NCI-H187 treated with DMSO at 0.1 percent for 48 hours (cell line): ENCODE measurements around the gene IGF2BP3.

Experiments used
- DNase-seq: peaks from one replicate; lab custom pipeline; 2025; lab: John Stamatoyannopoulos, UW

Gene IGF2BP3

DNA sequence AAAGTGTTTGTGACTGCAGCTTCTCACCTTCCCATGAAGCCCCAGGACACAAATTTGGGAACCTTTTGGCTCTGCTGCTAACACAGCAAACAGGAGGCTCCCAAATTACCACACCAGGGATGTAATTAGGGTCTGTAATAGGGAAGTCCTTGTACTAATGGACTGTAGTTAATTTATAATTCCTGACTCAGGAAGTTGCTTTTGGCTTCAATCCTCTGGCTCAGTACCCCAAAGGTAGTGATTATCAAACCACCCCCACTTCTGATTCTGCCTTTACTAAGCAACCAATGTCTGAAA is 174.9 kb downstream of the IGF2BP3 start:
- no peak for DNase-seq

GRCh38 chr7:23294549-23295400 is 175.5 kb downstream of the IGF2BP3 start:
- DNase-seq = no peak

DNA sequence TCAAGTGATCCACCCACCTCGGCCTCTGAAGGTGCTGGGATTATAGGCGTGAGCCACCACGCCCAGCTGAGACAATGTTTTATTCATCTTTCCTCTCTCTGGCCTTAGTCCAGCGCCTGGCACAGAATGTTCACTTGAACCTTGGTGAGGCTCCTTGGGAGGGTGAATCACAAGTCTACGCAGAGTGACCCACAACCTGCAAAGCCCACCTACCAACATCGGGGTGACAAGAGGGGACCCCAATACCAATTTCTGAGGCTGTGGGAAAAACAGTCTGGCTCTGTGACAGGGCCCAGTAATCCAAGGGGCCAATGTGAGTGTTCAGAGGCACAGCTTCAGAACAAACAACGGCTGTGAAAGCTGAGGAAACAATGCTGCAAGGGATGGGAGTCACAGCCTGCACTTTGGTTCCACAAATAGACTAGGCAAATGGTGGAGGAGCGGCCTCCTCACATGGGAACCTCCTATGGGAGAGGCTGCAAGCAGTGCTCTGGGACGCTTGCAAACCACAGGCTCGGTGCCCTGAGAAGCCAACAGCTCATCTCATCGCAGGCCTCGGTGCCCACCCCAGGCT is 176.7 kb downstream of the IGF2BP3 start:
- no peak for DNase-seq

- no peak for DNase-seq
These were observed 177.7 kb downstream of the IGF2BP3 start for GRCh38 chr7:23292623-23293022.

DNA sequence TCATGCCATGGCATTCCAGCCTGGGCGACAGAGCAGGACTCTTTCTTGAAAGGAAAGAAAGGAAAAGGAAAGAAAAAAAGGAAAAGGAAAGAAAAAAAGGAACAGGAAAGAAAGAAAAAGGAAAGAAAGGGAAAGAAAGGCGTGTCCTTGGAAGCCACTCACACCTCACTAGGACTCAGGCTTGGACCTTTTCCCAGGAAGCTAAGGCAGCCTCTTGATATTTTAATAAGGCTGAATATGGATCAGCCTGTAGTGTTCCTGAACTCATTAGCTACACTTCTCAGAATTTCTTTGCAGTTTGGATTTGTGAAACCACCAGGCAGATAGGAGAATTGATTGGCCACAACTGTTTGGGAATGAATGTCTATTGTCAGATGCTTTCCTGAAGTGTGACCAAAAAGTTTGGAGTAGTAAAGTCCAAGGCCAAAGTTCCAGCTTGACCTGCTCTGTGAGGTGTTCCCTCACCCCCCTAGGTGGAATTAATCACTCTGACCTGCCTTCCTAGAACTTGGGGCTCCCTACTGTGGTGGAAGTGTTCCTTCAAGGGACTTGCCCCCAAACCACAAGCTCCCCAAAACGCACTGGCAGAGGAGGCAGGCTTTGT is 178.2 kb downstream of the IGF2BP3 start:
- no peak for DNase-seq

DNA sequence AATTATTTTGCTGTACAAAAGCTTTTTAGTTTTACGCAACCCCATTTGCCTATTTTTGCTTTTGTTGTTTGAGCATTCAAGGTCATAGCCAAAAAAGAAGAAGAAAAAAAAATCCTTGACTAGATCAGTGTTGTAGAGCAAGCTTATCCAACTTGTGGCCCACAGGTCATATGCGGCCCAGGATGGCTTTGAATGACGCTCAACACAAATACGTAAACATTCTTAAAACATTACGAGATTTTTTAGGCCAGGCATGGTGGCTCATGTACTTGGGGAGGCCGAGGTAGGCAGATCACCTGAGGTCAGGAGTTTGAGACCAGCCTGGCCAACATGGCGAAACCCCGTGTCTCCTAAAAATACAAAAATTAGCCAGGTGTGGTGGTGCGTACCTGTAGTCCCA is 179.3 kb downstream of the IGF2BP3 start:
- DNase-seq = no peak

DNA sequence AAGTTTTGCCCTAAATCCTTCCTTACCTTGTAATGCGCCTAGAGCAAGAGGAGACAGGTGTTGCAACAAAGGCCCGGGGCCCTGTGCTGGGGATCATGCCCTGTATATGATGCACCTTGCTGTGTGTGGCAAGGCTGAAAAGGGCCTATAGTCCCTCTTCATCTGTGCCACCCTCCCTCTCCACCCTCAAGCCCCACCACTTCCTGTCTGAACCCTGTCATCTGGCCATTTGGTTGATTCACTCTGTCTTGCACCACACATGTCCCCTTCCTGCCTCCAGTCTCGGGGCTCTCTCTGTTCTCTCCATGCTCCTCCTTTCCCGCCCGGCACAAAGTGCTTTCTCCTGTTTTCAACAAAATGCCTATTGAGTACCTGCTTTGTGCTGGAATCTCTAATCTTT is 182.7 kb downstream of the IGF2BP3 start:
- no peak for DNase-seq

DNA sequence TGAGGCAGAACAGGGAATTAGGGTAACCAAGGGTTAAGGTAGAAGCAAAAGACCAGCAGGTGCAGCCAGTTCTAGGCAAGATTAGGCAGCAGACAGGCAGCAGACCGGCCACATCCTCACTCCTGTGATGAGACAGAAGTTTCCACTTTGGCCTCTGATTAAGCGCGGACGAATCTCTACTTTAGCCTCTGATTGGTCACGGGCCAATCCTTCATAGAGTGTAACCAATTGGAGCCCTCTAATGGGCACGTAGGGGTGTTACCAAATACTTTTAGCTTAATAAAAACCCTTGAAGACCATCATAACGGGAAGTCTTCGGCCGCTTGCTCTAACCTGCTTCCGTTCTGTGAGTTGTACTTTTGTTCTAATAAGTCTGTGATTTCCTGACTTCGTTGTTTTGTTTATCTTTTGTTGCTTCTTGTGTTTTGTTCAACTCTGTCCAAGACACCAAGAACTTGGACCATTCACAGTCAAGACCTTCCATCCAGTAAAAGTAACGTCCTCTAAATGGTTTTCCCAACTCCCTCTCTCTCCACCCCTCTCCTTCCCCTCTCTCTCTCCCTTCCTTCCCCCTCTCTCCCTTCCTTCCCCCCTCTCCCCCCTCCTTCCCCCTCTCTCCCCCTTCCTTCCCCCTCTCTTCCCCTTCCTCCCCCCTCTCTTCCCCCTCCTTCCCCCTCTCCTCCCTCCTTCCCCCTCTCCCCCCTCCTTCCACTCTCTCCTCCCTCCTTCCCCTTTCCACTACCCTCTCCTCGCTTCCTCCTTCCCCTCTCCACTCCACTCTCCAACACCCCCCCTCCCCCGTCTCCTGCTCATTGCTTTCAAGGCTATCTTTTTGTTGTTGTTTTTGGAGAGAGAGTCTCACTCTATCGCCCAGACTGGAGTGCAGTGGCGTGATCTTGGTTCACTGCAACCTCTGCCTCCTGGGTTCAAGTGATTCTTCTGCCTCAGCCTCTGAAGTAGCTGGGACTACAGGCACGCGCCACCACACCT is 184.3 kb downstream of the IGF2BP3 start:
- no peak for DNase-seq

- no peak for DNase-seq
These were observed 185.4 kb downstream of the IGF2BP3 start for GRCh38 chr7:23284871-23285270.

DNA sequence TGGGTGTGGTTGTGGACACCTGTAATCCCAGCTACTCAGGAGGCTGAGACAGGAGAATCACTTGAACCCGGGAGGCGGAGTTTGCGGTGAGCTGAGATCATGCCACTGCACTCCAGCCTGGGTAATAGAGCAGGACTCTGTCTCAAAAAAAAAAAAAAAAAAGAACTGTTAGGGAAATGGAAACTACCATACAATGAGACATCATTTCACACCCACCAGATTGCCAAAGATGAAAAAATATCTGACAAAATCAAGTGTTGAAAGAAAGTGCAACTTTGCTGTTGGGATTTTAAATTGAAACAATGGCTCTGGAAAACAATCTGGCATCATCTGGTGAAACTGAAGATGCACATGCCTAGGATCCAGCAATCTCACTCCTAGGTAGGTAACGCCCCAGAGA is 187.2 kb downstream of the IGF2BP3 start:
- DNase-seq = no peak

GRCh38 chr7:23279819-23280525 is 190.3 kb downstream of the IGF2BP3 start:
- no peak for DNase-seq

DNA sequence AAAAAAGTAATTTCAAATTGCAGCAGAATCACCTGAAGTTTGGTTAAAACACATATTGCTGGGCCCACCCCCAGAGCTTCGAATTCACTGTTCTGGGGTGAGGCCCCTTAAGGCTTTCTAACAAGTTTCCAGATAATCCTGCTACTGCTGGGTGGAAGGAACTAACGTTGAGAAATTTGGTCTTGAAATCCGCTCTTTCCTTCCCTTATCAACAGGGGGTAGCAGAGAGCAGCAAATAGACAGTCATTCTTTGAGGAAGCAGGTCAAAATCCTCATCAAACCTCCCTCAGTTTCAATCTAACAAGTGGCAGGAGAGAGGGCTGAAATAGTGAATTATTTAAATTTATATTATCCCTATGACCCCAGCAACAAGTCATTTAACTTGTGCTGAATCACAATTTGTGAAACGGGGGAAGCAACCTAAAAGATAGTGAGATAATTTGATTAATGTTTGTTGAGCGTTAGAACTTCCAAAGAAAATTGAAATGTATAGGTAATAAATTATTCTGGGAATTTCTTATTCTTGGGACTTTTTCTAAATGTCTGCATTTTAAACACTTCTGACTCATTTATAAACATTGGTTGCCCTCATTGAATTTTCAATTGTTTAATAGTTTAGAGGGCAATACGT is 192.8 kb downstream of the IGF2BP3 start:
- DNase-seq = no peak

DNA sequence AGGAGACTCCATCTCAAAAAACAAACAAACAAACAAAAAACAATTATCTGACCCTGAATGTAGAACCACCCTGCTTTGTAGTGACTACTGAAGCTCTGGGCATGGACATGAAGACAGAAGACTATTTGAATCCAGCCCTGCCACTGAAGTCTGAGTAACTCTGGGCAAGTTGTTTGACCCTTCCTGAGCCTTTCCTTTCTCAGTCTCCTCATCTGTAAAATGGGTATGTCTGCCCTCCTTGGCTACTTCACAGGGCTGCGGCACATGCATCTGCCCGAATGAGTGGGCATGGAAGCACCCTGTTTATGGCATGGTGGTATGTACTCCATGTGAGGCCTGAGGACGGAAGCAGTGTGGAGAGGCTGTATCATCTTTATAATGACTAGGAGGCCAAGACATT is 193.3 kb downstream of the IGF2BP3 start:
- DNase-seq = no peak

GRCh38 chr7:23276376-23276775 is 193.9 kb downstream of the IGF2BP3 start:
- DNase-seq = no peak

DNA sequence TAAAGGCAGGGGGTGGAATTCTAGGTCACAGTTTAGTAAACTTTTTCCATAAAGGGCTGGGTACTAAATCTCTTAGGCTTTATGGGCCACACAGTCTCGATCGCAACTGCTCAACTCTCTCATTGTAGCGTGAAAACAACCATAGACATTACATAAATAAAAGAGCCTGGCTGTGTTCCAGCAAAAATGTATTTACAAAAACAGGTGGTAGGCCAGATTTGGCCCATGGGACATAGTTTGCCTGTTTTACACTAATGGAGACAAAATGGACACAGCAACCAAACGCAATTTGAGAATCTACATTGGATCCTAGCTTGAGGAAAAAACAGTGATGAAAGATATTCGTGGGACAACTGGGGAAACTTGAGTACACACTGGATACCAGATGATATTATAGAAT is 194.4 kb downstream of the IGF2BP3 start:
- DNase-seq = peak; percentile 16

DNA sequence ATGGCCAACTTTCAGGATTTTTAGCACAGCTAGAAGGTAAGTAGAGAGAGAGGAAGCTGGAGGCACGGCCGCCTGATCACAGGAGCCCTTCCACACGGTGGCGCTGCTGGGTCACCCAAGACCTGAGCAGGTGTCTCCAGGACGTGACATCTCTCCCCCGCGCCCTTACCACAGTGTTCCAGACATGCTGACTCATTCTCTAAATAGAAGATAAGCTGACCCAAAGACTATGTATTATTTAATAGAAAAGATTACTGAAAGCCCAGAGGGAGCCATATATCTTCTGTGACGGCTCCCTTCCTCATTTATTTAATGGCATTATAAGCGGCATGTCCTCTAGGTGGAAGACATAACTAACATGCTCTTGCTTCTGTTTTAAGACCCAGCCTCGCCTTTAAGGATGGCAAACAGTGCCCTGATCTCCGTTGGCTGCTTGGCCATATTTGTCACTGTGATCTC is 197.1 kb downstream of the IGF2BP3 start:
- DNase-seq = peak; percentile 76

DNA sequence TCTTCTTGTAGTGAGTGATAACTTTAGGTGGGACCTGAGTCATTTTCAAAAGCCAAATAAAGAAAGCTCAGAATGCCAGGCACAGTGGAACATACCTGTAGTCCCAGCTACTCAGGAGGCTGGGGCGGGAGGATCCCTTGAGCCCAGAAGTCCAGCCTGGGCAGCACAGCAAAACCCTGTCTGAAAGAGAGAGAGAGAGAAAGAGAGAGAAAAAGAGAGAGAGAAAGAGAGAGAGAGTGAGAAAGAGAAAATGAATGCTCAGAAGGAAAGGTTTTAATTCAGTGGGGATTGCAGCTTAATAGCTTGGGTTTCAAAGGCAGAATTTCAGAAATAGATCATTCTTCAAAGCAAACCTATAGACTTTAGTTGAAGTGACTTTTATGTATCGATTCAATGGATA is 198.0 kb downstream of the IGF2BP3 start:
- no peak for DNase-seq

- no peak for DNase-seq
These were observed 201.5 kb downstream of the IGF2BP3 start for GRCh38 chr7:23268746-23269145.

GRCh38 chr7:23268167-23268566 is 202.1 kb downstream of the IGF2BP3 start:
- DNase-seq = no peak

GRCh38 chr7:23267357-23267756 is 202.9 kb downstream of the IGF2BP3 start:
- no peak for DNase-seq

- no peak for DNase-seq
These were observed 203.4 kb downstream of the IGF2BP3 start for GRCh38 chr7:23266918-23267317.
